NCI-H1105 treated with DMSO at 0.1 percent for 48 hours (cell line): ENCODE measurements around the gene CCSER2.

Experiments
- DNase-seq: peaks from one replicate; lab custom pipeline; 2025; lab: John Stamatoyannopoulos, UW

Gene CCSER2

GRCh38 chr10:84549368-84550165, 221.2 kb downstream of the CCSER2 start:
- no peak for DNase-seq

DNA sequence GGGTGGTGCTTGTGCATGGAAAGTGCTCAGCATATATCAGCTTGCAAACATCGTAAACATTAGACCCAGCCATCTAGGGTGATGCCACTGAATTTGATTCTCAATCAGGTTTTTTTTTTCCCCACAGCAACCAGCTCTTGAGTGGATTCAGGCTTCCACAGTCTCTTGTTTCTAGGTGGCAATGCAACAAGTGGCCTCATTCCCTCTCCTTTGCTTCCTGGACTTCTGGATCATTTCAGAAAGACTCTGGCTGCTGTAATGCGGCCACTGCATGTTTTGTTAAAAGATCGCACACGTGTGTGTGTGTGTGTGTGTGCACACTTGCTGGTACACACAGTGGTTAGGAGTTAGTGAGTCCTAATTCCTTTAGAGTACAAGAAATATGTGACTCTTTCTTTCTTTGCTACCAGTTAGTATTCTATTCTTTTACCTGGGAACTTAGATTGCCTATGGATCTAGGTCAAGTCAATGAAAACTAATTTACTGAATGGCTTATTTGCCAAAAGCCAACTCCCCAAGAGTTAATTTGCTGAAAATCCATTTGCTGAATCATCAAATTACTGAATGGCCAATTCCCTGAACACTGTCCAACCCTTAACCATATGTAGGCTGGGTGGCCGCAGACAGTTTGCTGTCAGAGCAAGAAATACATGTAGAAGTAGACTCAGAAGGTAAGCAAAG, 222.5 kb downstream of the CCSER2 start:
- DNase-seq: no peak

DNA sequence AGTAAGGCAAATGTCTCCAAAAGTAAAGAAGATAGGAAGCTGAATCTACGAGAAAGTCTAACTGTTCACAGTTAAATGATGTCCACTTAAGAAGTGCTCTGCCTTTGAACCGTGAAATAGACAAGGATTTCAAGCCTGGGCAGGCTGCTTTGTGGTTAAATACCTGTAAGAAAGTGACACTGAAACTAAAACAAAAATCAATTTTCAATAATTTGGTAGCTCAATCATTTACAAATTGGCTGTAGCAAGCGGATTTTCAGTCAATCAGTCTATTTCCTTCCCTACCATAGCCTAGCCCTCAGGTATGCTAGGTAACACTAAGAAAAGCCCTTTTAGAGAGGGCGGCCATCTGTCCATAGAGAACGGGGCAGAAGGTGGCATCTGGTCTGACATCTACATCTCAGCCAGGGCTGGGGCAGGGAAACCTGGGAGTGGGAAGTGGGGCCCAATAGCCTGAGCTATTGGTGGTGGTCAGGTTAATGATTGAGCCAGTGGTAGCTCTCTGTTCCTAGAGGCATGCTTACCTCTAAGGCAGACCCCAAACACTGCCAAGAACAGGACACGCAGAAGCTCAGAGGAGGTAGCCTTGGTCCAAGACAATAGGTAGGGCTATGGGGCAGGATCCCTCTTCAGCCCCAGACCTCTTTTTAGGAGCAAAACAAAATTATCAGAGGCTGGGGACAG, 223.2 kb downstream of the CCSER2 start:
- no peak for DNase-seq

DNA sequence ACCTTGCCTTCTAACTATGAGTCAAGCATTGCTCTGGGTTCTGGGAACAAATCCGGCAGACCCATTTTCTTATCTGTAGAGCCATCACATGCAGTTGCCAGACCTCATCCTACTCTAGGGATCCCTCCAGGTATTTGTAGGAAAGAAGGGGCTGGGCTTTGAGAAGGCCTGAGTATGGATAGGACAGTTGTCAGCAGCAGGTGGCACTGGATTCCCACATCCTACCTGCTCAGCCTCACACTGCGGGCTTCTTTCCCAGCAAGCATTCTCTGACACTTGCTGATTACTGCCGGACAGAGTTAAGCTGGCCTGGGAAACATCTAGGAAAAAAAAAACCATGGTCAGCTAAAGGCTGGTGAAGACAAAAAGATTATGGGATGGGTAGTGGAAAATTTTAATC, 224.1 kb downstream of the CCSER2 start:
- no peak for DNase-seq

DNA sequence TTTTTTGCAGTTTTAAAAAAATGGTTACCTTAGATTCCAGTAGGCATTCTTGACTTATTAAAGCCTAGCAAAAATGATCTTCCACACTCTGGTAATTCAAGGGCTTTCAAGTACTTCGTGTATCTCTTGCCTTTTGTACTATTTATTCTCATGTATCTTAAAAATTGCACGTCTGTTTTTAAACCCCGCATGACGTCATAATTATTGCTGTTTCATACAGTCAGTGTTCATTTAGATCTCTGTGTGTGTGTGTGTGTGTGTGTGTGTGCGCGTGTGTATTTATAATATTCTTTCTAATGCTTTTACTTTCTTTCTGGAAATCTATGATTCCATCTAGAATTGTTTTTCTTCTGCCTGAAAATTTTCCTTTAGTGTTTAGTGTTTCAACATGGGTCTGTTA, 234.2 kb downstream of the CCSER2 start:
- no peak for DNase-seq

DNA sequence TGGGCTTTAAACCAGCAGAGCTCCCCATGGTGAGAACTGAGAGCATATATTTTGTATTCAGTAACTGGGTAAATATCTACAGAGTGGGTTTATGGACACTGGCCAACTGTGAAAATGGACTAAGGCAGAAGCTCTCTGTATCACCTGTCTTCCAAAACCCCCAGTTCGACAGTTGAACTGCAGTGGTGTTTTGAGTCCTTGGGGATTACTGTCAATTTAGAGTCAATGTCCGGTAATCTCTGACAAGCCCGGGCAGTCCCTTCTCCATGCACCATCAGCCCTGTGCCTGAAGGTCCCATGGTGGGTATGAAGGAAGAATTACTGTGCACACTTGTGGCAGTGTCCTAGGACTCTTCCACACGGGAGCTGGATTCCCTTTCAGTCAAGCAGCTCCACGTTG, 235.0 kb downstream of the CCSER2 start:
- DNase-seq: no peak

- no peak for DNase-seq
Observed at GRCh38 chr10:84563868-84564267, 235.5 kb downstream of the CCSER2 start.

DNA sequence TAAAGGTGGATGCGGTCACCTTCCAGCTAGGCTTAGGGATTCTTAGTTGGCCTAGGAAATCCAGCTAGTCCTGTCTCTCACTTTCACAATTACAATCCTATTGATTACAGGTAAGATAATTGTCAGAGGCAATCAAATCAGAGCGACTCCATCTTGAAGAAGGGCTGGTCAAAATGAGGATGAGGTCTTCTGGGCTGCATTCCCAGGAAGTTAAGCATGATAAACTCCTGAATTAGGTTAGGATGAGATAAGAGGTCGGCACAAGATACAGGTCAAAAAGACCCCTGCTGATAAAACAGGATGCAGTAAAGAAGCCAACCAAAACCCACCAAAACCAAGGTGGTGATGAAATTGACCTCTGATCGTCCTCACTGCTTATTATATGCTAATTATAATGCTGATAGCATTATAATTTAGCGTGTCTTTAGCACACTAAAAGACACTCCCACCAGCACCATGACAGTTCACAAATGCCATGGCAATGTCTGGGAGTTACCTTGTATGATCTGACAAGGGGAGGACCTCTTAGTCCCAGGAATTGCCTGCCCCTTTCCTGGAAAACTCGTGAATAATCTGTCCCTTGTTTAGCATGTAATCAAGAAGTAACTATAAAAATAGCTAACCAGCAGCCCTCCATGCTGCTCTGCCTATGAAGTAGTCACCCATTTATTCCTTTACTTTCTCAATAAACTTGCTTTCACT, 237.6 kb downstream of the CCSER2 start:
- DNase-seq: no peak

DNA sequence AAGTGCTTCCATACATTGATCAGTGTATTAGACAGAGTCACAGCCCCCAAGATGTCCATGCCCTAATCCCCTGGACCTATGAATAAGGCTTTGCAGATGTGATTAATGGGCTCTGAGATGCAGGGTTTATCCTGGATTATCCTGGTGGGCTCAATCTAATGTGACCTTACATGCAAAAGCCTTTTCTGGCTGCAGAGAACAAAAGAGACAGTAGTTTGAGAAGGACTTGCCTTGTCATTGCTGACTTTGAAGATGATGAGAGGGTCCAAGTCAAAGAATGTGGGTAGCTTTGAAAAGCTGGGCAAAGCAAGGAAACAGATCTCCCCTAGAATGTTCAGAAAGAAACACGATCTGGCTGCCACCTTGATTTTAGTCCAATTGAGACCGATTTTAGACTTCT, 238.7 kb downstream of the CCSER2 start:
- DNase-seq: no peak
